ENCODE results near the gene KCNK18.

The KCNK18 gene

DNA sequence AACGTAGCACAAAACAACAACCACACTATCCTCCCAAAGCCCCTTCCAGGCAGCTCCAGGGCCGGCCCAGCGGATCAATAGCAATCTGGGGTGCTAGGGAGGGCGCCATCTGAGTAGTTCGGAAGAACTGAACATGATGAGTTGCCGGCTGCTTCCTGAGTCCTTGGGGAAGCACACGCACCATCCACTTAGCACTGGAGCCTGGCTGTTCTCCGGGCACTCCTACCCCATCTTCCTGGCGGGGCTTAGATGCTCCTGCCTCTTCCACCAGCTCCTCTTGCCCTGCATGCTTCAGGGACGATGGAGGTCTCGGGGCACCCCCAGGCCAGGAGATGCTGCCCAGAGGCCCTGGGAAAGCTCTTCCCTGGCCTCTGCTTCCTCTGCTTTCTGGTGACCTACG, at the start of gene KCNK18:
KCNK18 (plus strand) TSS at position 301 of the 400 bp plus-strand sequence; CDS start at position 301, 0 bp downstream.
- no peak for DNase-seq (ENCODE audit: low read depth in 2 of 2)

DNA sequence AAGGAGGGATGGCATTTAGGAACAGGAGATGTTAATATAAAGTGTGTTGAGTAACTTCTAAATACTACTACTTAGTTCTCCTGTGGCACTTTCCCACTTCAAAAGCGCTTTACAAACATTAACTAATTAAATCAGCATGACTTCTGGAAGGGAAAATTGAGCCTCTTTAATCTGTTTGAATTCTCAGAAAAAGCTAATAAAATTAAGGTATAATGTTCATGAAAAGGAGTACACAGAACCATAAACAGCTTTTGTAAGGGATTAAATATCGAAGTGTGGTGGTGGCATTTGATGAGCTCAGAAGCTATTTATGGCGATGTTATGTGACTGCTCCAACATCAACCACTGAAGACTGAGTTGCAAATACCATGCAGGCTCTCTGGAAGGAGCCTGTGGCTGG, 49.0 kb upstream of the KCNK18 start:
- no peak for DNase-seq (ENCODE audit: low read depth in 2 of 2)

DNA sequence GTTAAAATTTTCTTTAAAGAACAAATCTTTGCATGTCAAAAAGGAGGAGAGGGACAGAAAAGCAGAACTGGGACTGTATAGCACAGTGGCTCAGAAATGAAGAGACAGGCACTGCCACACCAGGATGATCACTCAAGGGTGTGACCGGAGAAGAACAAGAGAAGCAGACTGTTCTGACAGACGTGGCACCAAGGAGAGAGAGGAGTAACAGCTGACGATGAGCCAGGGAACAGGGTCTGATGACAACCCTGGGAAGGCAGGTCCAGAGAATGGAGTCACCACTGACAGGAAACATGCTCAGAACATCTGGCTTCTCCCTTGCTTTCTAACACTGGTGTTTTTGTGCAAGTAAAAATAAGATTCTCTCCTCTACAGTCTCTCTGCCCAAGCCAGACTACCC, 44.6 kb upstream of the KCNK18 start:
- no peak for DNase-seq (ENCODE audit: low read depth in 2 of 2)

DNA sequence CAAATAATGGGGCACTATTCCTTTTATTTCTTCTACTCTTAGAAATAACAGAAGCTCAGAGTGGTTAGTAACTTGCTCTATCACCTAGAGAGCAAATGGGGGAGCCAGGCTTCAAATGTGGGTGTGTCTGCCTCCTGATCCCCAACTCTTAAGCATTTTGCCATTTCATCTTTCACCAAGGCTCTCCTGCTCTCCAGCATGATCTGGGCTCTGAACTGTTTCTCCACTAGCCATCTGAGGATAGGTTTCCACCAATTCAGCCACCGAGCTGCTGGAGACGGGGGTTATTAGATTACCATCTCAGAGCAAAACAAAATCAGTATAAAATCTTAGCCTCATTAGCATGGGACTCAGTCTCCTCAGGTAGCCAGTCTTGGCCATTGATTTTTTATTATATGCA, 39.0 kb upstream of the KCNK18 start:
- no peak for DNase-seq (ENCODE audit: low read depth in 2 of 2)

DNA sequence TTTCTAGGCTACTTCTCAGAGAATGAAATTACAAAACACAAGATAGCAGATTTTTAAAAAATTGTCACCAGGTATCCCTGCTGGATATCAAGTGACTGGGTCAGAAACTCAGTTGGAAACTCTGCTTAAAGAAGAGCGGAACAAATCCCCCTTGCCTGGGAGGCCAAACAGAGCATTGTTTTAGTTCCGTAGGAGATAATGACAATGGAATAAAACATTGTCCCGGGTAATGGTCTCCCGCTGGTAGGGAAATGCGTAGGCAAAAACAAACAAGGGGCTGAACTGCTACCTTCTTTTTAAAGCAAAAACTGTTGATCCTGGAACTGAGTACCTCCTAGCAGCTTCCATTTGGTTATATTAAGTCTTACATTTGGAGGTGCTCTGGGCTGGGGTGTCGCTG, 37.9 kb upstream of the KCNK18 start:
- no peak for DNase-seq (ENCODE audit: low read depth in 2 of 2)

DNA sequence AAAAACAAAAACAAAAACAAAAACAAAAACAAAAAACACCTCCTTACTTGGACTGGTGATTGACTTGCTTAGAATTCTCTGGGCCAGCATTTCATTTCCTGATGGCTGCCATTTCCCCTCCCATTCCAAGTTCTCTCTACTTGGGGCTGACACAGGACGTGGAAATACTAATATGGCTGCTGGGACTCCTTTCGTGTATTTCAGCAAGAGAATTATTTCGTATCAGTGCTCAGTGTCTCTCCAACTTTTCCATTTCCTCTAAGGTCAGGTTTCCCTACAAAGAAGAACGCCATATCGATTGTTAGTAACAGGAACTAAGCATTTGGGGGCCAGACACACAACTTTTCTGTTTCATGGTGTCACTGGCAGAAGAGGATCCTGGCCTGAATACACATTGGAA, 36.7 kb upstream of the KCNK18 start:
- DNase-seq (ENCODE audit: low read depth in 2 of 2), result no peak

DNA sequence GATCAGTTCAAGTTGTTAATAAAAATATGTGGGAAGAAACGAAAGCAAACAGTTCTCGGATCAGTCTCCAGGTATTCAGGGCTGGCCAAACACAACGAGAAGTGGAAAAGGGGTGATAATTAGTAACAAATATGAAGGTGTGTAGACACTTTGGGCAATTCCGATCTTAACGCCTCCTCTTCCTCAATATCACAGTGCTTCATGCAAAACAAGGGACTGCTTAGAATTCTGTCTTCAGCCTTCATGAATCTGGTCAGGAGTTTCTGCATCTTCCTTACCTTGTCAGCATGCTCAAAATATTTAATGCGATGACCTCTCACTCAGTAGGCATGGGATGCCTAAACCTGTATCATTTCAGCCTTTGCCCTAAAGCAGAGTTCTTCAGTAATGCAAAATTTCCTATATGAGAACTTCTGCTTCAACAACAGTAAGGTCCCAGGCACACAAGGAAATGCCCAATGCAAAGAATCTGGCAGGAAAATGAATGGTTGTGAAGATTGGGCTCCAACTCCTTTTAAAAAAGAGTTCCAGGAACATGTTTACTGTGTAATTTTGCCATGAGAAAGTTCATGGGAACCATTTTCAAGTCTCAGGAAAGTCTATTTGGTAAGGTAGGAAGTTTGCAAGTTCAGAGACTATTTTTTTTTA, 35.8 kb upstream of the KCNK18 start:
- no peak for DNase-seq (ENCODE audit: low read depth in 2 of 2)

DNA sequence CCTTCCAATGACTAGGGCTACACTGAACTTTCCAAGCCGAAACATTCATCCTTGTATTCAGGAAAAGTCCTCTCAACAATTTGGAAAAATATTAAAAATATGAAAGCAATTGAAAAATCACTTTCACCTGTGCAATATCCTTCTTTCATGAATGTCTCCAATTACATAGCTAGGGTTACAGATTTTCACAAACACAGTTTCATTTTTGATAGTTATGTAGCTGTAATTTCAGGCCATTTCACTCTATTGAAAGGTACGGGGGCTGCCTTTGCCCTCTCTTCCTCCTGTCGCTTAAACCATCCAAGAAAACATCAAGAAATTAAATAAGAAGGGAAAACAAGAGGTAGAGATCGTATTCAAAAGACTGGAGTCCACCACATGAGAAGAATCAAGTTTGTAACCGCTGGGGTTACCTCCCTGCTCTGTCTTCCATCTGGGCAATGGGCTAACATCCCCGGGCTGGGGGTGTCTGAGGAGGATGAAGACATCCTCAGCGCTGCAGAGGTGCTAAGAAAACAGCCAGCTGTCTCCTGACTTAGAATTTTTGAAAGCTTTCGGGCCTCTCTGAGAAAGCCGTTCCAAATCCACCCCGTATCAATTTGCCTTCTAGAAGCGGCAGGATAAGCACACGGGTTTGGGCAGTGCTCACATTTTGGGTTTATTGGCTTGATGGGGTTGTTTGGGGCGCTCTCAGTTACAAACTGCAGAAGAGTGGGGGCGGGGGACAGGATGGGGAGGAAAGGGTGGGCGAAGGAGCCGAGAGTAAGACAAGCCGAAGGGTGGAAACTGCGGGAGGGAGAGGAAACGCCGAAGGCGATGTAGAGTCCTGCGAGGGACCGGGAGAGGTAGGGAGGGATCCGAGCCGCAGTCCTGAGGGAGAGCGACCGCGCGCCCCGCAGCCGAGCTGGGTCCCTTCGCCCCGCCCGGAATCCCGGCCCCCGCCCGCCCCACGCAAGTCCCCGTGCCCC, 34.9 kb upstream of the KCNK18 start:
- no peak for DNase-seq (ENCODE audit: low read depth in 2 of 2)

DNA sequence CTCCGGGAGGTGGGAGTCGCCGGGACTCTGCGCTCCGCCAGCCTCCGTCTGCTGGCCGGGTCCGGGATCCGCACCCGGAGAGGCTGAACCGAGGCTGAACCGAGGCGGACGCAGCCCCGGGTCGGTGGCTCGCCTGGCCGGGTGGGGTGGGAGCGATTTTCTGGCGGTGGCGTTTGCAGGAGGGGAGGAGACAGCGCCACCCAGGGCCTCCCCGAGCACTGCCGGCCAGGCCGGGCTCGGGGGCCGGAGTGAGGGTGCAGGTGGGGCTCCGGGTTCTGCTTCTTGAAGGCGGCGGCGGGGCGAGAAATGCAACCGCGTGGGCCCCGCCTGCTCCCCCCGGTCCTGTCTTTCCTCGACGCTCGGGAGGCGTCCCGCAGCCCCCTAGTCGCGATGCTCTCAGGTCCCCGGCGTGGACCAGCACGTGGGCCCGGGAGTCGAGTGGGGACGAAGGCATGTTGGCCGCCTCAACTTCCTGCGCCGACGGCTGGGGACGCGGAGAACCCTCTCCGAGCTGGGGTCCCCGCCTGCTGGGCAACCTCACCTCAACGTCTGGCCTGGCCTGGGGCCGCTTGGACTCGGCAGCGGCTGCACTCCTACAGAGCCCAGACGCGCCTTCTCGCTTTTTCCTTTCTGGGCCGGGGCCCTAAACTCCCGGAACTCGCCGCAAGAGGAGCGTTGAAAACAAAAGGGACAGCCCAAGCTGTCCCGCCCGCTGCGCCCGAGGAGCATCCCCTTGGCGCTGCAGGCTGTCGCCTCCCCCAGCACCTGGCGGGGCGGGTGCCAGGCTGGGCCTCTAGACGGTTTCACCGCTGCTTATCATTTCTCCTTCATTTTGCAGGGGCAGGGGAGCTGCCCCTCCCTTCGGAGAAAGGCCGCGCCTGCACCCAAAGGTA, 34.0 kb upstream of the KCNK18 start:
- no peak for DNase-seq (ENCODE audit: low read depth in 2 of 2)

DNA sequence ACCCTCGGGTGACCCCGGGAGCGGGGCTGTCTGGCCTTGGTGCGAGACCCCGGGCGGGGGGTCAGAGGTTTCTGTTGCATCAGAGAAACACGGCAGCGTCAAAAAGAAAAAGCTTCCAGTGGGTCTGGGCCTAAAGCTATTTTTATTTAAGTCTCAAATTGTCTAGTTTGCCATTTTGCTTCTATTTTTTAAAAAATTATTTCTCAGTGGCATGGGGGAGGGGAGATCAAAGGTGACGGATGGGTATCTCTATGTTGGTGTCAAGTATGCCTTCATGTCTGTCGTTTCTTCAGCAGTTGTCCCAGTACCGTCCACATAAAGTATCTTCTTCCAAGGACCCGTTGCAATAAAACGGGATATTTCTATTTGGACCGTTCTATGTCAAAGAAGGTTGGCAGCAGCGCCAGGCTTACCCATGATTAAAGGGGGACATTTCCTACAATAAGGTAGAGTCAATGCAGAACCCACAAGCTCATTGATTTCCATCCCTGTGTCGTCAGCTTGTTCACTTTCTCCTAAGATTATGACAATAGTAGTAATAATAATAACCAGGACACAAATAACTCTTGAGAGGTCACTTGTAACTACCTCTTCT, 33.2 kb upstream of the KCNK18 start:
- no peak for DNase-seq (ENCODE audit: low read depth in 2 of 2)

DNA sequence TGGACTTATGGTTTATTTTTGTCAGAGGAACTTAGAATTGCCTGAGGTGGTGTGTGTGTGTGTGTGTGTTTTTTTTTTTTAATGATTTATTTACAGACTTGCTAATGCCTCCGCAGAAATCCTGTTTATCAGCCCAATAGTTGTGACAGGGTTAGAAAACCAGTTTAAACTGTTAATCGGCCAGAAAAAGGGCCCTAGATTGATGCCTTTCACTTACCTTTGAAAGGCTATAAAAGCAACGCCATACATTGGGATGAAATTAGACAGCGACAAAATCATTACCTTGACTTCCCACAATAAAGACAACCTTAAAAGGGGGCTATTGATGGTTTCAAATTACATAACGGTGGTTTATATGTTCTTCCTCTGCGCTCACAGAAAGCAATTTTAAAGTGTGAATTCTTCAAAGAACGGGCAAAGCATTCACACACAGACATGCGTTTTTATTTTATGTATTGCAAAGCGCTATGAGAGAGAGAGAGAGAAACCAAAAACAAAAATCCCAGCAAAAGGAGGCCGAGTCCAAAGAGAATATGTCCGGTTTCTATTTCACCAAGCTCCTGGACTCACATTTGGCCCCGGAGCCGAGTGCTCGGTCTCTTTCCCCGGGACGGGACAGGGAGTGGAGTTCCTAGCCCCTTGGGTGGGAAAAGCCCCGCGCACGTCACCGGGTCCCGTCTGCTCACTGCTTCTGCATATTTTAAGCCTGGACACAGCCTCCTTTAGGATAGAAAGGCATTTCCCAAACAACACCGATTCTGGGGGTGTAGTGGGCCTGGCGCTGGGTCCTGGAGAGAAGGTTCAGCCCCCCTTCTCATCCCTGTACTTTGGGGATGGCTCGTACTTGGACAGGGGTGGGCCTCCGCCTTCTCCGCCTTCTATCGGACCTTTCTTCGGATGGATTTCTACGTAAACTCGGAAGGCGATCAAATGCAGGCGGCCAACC, 32.4 kb upstream of the KCNK18 start:
- DNase-seq (ENCODE audit: low read depth in 2 of 2), result no peak

DNA sequence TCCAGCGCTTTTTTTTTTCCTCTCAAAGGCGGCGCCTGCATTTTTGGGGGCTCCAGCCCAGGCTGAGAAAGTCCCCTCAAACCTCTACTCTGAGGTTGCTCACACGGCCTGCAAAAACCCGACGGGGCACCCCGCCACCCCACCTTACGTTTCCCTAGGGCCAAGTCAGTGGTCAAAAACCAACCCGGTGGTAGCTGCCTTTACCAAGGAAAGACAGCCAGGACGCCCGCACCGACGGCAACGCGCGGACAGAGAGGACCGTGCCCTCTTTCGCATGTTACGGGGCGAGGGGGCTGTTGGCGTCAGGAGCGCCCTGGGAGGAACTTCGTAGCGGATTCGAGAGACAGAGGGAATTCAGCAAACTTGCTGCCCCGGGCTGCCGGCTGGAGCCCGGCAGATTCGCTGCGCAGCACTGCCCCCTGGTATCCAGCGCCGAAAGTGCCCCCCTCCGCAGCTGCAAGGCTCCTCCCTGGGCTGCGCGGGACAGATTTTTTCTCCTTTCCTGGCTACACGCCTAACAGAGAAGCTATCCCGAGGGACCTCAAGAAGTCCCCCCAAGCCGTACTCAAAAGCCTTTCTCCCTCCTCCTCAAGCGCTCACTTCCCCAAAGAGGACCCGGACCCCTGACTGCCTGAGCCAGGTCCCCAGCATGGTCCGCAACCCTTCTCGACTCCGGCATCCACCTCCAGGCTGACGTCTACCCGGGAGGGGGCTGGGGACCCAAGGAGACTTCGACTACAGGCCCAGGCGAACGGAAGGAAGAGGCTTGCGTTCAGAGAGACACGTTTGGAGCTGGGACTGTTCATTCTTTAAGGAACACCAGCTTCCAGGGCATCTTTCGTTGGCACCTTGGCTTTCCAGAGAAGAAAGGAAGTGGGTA, 31.5 kb upstream of the KCNK18 start:
- DNase-seq (ENCODE audit: low read depth in 2 of 2), result no peak

DNA sequence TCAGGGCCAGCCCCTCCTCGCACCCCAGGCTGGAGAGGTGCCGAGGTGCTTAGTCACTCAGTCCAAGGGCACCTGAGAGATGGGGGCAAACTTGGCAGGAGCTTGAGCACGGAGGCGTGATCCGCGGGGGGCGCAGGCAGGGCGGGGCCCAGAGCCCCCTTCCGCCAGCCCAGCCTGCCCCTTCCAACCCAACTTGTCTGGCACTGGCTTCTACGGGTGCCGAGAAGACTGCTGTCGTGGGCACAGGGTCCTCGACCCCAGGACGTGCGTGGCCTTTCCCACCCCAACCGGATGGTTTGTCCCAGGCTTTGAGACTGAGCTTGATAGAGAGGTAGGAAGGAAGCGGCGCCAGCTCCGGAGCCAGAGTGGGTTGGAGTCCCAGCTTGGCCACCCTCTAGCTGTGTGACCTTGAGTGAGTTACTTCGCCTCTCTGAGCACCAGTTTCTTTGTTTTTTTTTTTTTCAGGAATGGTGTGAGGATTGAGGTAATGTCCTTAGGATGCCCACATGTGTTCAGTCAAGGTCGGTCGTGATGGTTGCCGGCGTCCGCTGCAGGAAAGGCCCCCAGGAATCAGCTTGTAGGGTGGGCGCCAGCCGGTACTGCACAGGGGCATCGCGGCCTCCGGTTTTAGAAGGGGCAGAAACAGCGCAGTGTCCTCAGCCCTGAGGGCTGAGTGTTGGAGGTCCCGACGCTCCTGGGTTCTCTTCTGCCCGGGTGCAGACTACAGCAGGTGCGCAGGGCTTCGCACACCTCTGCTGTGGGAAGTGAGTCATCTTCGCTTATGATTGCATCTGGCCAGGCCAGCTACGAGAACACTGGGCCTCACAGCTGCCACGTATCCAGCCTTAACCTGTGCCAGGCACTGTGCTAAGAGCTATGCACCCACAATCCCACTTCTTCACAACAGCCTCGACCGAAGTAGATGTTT, 30.6 kb upstream of the KCNK18 start:
- DNase-seq (ENCODE audit: low read depth in 2 of 2), result no peak

DNA sequence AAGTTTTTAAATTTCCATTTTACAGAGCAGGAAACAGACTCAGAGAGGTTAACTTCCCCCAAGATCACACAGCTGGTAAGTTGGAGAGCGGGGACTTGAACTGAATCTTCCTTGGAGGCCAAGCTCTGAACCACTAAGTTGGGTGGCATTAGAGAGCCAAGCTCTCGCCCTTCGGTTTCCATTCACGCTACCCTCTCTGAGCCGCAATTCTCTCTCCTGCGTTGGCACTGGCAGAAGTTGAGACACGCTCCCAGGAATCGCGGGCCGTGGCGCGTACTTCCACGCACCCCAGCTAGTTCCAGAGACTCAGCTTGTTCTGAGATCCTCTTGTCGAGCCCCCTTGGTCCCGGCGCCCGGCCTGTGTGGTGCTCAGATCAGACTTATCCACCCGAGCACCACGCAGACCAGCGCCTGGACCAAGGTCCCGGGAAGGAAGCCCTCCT, 29.9 kb upstream of the KCNK18 start:
- DNase-seq (ENCODE audit: low read depth in 2 of 2), result no peak

DNA sequence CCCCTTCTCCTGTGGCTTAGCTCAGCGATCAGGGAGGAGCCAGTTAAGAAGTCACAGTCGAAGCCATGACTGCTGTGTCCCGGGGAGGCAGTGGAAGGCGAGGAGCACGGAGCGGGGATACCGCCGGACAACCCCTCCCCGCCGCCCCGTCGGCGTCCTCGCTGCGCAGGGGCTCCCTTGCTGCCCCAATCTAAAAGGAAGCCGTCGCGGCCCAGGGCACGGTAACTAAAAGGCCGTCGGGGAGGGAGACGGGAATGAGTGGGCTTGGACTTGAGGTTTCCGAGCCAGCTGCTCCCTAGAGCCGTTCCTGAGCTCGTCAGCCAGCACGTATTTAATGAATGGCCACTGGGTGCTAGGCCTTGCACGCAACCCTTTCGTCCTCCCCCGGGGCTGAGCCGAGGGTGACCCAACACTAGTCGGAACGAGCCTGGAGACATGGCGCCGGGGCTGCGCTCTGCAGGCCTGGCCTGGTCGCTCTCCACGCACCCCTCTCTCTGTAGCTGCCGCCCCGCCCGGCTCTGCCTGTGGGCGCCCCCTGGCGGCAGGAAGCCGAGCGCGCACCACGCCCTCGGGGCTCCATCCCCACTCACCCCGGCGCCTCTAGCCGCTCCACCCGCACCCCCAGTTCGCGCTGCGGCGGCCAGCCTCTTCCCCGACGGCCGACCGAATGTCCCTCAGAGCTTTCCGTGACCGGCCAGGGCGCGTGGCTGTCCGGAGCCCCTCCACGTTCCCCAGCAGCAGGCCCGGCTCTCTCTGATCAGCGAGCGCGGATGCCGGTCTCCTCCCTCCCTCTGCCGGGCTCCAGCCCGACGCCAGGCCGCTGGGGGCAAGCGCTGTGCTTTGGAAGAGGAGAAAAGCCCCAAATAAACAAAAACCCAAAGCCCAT, 29.3 kb upstream of the KCNK18 start:
- DNase-seq (ENCODE audit: low read depth in 2 of 2), result peak; percentile 14 to 18

DNA sequence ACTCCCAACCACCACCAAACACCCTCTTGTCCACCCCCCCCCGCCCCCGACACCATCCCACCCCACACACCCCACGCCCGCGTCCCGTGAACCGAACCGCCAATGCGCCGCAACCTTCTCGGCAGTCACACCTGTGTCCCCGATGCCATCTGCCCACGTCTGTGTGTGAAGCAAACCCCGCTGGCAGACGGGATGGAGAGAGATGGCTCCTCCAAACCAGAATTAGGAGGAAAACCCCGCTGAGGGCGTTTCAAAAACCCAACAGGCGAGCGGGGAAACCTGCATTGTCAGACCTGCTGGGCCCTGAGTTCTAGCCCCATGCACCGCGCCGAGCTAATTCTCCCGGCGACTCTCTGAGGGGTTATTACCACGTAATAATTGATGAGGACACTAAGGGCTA, 28.6 kb upstream of the KCNK18 start:
- DNase-seq (ENCODE audit: low read depth in 2 of 2), result no peak

DNA sequence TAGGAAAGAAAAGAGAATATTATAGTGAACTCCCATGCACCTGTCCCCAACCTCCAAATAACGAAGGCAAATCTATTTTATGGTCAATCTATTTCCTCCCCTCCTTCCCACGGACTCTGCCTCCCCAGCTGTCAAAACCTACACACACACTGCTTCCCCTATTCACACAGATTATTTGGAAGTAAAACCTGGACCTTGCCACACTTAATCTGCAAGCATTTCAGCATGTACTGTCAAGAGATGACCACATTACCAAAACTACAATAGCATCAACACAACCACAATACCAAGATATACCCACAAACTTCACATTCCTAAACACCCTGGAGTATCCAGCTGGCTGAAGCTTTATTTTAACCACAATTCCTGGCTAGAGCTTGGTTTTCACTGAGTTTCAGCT, 27.8 kb upstream of the KCNK18 start:
- no peak for DNase-seq (ENCODE audit: low read depth in 2 of 2)
